Fibroblast of villous mesenchyme (primary cell): ENCODE measurements around the gene FAM222A. TPM values are rescaled to one million over a fixed set of nuclear protein-coding genes. Genes with fewer than 3 reads are reported as not detected.

Experiments used
- DNase-seq: peaks from one replicate; pipeline ENCODE4 v3.0.0-alpha.2; 2010; ENCODE audit warnings: low read depth
- H3K4me3 ChIP-seq: 2 replicates; pipeline ENCODE4 v1.5.1; 2011; ENCODE audit warnings: low read depth, mild to moderate bottlenecking, low read length
- CTCF ChIP-seq: IDR thresholded peaks from 2 replicates; pipeline ENCODE4 v1.5.1; 2012; ENCODE audit warnings: low read depth, mild to moderate bottlenecking, low read length; ENCODE audit not compliant: insufficient read depth
- total RNA-seq: library from RNA; depleted of rRNA; stranded (reverse); fragments of >200 nt; gene quantifications from 2 replicates; pipeline ENCODE4 v1.2.3, GENCODE V29; 2012

Gene FAM222A
- total RNA-seq, 1 donor: 0.43 TPM

DNA sequence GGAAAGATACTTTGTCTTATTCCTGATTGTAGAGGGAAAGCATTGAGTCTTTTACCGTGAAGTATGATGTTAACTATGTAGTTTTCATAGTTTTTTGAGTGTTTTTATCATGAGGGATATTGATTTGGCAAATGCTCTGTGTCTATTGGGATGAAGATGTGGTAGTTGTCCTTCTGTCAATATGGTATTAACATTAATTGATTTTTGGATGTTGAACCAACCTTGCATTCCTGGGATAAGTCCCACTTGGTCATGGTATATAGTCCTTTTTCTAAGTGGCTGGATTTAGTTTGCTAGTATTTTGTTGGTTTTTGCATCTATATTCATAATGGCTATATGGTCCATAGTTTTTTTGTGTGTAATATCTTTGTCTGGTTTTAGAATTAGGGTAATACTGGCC, 42.8 kb downstream of the FAM222A start:
- no peak for TF ChIP-seq CTCF
- DNase-seq: no peak
- no peak overlapping the region for H3K4me3 ChIP-seq

DNA sequence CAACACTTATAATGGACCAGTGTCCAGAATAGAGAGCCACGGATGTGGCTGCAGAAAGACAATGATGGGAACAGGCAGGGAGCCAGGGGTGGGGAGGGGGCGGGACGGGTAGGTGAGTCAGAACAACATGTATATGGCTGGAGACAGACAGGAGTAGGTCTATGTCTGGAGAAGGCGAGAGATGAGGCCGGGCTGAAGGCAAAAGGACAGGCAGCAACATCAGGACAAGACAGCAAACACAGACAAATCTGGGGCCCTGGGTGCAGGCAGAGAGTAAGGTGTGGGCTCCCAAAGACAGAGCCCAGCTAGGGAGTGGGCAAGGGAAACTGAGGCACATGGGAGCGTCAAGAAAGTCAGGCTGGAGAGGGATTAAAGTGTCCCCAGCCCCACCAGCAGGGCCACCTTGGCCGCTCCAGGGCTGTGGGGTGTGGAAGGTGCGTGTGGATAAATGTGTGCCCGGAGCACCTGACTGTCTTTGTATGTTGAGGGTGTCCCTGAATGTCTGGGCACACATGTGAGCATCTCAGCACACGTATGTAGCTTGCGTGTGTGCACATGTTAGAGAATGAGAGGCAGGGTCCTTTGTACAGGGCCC, 44.1 kb downstream of the FAM222A start:
- no peak for DNase-seq
- no peak overlapping the region for H3K4me3 ChIP-seq
- TF ChIP-seq CTCF: no peak

DNA sequence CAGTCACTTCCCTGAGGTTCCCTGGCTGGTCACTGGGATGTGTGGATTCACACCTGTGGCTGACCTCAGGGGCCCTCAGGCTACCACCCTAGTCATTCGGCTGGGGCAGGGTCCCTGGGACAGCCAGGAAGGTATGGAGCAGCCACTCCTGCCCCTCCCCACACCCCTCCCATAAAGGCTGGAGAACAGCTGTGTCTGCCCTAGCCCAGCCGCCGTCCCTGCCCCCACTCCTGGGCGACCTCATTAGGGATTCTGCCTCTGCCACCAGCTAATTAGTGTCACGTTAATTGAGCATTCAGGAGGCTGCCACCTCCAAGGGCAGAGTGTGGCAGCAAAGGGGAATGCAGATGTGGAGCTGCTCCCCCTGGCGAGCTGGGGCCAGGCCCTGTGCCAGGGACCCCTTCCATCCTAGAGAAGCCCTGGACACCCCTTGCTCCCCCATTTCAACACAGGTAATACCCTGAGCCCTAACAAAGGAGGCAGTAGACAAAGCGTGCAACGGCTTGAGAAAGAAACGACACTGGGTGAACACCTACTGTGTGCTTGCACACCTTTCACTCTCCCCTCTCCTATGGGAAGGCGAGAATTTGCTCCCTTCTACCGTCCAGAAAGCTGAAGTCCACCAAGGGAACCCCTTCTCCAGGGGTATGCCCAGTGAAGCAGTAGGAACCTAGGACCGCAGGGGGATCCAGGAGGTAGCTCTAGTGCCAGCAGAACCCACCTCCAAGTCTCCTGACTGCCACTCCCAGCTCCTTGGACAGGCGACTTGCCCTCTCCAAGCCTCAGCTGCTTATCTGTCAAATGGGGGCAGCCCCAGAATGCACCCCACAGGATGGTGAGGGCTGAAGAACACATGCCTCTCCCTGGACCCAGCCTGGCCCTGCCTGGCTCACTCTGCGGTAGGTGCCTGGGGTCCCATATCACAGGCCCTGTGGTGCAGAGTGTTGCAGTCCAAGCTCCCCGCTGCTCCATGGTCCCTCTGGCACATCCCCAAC, 45.1 kb downstream of the FAM222A start:
- no peak overlapping the region for H3K4me3 ChIP-seq
- no peak for TF ChIP-seq CTCF
- no peak for DNase-seq

- DNase-seq: no peak
- H3K4me3 ChIP-seq: no peak overlapping the region
- TF ChIP-seq CTCF: no peak
Measured at GRCh38 chr12:109759595-109759994, 46.0 kb downstream of the FAM222A start.

- H3K4me3 ChIP-seq: no peak overlapping the region
- no peak for DNase-seq
- no peak for TF ChIP-seq CTCF
Measured at GRCh38 chr12:109760031-109760929, 46.7 kb downstream of the FAM222A start.
